ENCODE data around the gene DMD. TPM values are rescaled to one million over a fixed set of nuclear protein-coding genes. Genes with fewer than 3 reads are reported as not detected.

Gene DMD
- total and polyA plus RNA-seq, 4 experiments from 2014 or later = 0.18 to 0.55 (median 0.19) TPM; not detected in 1

GRCh38 chrX:32804034-32804433 lies 407.3 kb downstream of the DMD start:
- no peaks in the 10 kb centered on the region for H3K4me1 Mint-ChIP-seq
- Histone ChIP-seq H3K4me3 (ENCODE audit: low read length in 2 of 2) (no peak overlapping the region), H3K4me1 (ENCODE audit: insufficient read depth, low read length) (no peaks in the 10 kb centered on the region), H3K27me3 (ENCODE audit: insufficient read depth, low read length) (no peaks in the 10 kb centered on the region), H3K36me3 (ENCODE audit: insufficient read depth, low read length) (no peaks in the 10 kb centered on the region), H3K9me3 (ENCODE audit: control insufficient read depth in 1 of 2, low read length in 2 of 2) (no peaks in the 10 kb centered on the region), H3K27ac (ENCODE audit: low read depth, low read length) (no peak overlapping the region)
- ChIA-PET POLR2A (ENCODE audit: partially characterized antibody) (no interaction called here), CTCF (ENCODE audit: partially characterized antibody) (no interaction called here)
- H3K27me3 Mint-ChIP-seq = no peaks in the 10 kb centered on the region
- H3K9me3 Mint-ChIP-seq = peaks cover 0 to 5% (median 2%) of the 10 kb centered on the region in 8 donors
- intact Hi-C loops (cut with micrococcal nuclease) = no loop called here
- no peaks in the 10 kb centered on the region for H3K36me3 Mint-ChIP-seq
- DNase-seq = no peak
- H3K4me3 Mint-ChIP-seq = no peak overlapping the region
- no peak overlapping the region for H3K27ac Mint-ChIP-seq

- CTCF ChIA-PET (ENCODE audit: partially characterized antibody) = no interaction called here
- no peak overlapping the region for H3K4me3 ChIP-seq (ENCODE audit: low read length in 2 of 2)
- no peaks in the 10 kb centered on the region for H3K36me3 ChIP-seq (ENCODE audit: insufficient read depth, low read length)
- H3K9me3 ChIP-seq (ENCODE audit: control insufficient read depth in 1 of 2, low read length in 2 of 2) = no peaks in the 10 kb centered on the region
- Mint-ChIP-seq H3K36me3 (no peaks in the 10 kb centered on the region), H3K4me1 (no peaks in the 10 kb centered on the region), H3K27ac (no peak overlapping the region), H3K4me3 (no peak overlapping the region), H3K27me3 (no peaks in the 10 kb centered on the region), H3K9me3 (peaks cover 0 to 8% (median 3%) of the 10 kb centered on the region in 8 donors)
- intact Hi-C loops (cut with micrococcal nuclease) = no loop called here
- H3K27me3 ChIP-seq (ENCODE audit: insufficient read depth, low read length) = no peaks in the 10 kb centered on the region
- no peak for DNase-seq
- H3K4me1 ChIP-seq (ENCODE audit: insufficient read depth, low read length) = no peaks in the 10 kb centered on the region
- POLR2A ChIA-PET (ENCODE audit: partially characterized antibody) = no interaction called here
- H3K27ac ChIP-seq (ENCODE audit: low read depth, low read length) = no peak overlapping the region
Observed at GRCh38 chrX:32798990-32799389, 412.4 kb downstream of the DMD start.

GRCh38 chrX:32788936-32789335 lies 422.4 kb downstream of the DMD start:
- no peak overlapping the region for H3K27ac Mint-ChIP-seq
- H3K36me3 Mint-ChIP-seq = no peaks in the 10 kb centered on the region
- POLR2A ChIA-PET (ENCODE audit: partially characterized antibody) = no interaction called here
- intact Hi-C loops (cut with micrococcal nuclease) = no loop called here
- no peaks in the 10 kb centered on the region for H3K27me3 ChIP-seq (ENCODE audit: insufficient read depth, low read length)
- H3K9me3 ChIP-seq (ENCODE audit: control insufficient read depth in 1 of 2, low read length in 2 of 2) = no peaks in the 10 kb centered on the region
- no peak overlapping the region for H3K4me3 Mint-ChIP-seq
- H3K4me1 Mint-ChIP-seq = no peaks in the 10 kb centered on the region
- H3K27ac ChIP-seq (ENCODE audit: low read depth, low read length) = no peak overlapping the region
- no peaks in the 10 kb centered on the region for H3K27me3 Mint-ChIP-seq
- CTCF ChIA-PET (ENCODE audit: partially characterized antibody) = no interaction called here
- DNase-seq = no peak
- H3K4me1 ChIP-seq (ENCODE audit: insufficient read depth, low read length) = no peaks in the 10 kb centered on the region
- H3K4me3 ChIP-seq (ENCODE audit: low read length in 2 of 2) = no peak overlapping the region
- H3K36me3 ChIP-seq (ENCODE audit: insufficient read depth, low read length) = no peaks in the 10 kb centered on the region
- H3K9me3 Mint-ChIP-seq = peaks cover 0 to 6% (median 0%) of the 10 kb centered on the region in 8 donors

GRCh38 chrX:32780109-32780508 lies 431.2 kb downstream of the DMD start:
- Histone ChIP-seq H3K9me3 (ENCODE audit: control insufficient read depth in 1 of 2, low read length in 2 of 2) (no peaks in the 10 kb centered on the region), H3K36me3 (ENCODE audit: insufficient read depth, low read length) (no peaks in the 10 kb centered on the region), H3K27me3 (ENCODE audit: insufficient read depth, low read length) (no peaks in the 10 kb centered on the region), H3K4me1 (ENCODE audit: insufficient read depth, low read length) (no peaks in the 10 kb centered on the region), H3K4me3 (ENCODE audit: low read length in 2 of 2) (no peak overlapping the region), H3K27ac (ENCODE audit: low read depth, low read length) (no peak overlapping the region)
- POLR2A ChIA-PET (ENCODE audit: partially characterized antibody) = no interaction called here
- no peak for DNase-seq
- CTCF ChIA-PET (ENCODE audit: partially characterized antibody) = no interaction called here
- peaks cover 0 to 7% (median 0%) of the 10 kb centered on the region in 8 donors for H3K9me3 Mint-ChIP-seq
- no peaks in the 10 kb centered on the region for H3K4me1 Mint-ChIP-seq
- no peak overlapping the region for H3K27ac Mint-ChIP-seq
- no peaks in the 10 kb centered on the region for H3K27me3 Mint-ChIP-seq
- H3K36me3 Mint-ChIP-seq = no peaks in the 10 kb centered on the region
- no peak overlapping the region for H3K4me3 Mint-ChIP-seq
- intact Hi-C loops (cut with micrococcal nuclease) = no loop called here

GRCh38 chrX:32778965-32779364 lies 432.4 kb downstream of the DMD start:
- H3K27me3 Mint-ChIP-seq = no peaks in the 10 kb centered on the region
- ChIA-PET CTCF (ENCODE audit: partially characterized antibody) (interaction anchor here (0.7 kb wide), 1 partner anchor 10 kb away, joined by 3 read pairs; no protein-coding TSS in a partner anchor), POLR2A (ENCODE audit: partially characterized antibody) (no interaction called here)
- no peaks in the 10 kb centered on the region for H3K4me1 ChIP-seq (ENCODE audit: insufficient read depth, low read length)
- no peaks in the 10 kb centered on the region for H3K4me1 Mint-ChIP-seq
- no peak overlapping the region for H3K27ac ChIP-seq (ENCODE audit: low read depth, low read length)
- no peak overlapping the region for H3K4me3 Mint-ChIP-seq
- no peak overlapping the region for H3K4me3 ChIP-seq (ENCODE audit: low read length in 2 of 2)
- no peak for DNase-seq
- H3K36me3 Mint-ChIP-seq = no peaks in the 10 kb centered on the region
- no peaks in the 10 kb centered on the region for H3K36me3 ChIP-seq (ENCODE audit: insufficient read depth, low read length)
- H3K9me3 ChIP-seq (ENCODE audit: control insufficient read depth in 1 of 2, low read length in 2 of 2) = no peaks in the 10 kb centered on the region
- H3K27ac Mint-ChIP-seq = no peak overlapping the region
- no peaks in the 10 kb centered on the region for H3K27me3 ChIP-seq (ENCODE audit: insufficient read depth, low read length)
- H3K9me3 Mint-ChIP-seq = peaks cover 0 to 7% (median 0%) of the 10 kb centered on the region in 8 donors
- intact Hi-C loops (cut with micrococcal nuclease) = no loop called here

- H3K36me3 Mint-ChIP-seq = no peaks in the 10 kb centered on the region
- H3K27ac Mint-ChIP-seq = no peak overlapping the region
- DNase-seq = no peak
- no peak overlapping the region for H3K4me3 Mint-ChIP-seq
- intact Hi-C loops (cut with micrococcal nuclease) = no loop called here
- no peaks in the 10 kb centered on the region for H3K4me1 Mint-ChIP-seq
- POLR2A ChIA-PET (ENCODE audit: partially characterized antibody) = no interaction called here
- Histone ChIP-seq H3K4me3 (ENCODE audit: low read length in 2 of 2) (no peak overlapping the region), H3K4me1 (ENCODE audit: insufficient read depth, low read length) (no peaks in the 10 kb centered on the region), H3K9me3 (ENCODE audit: control insufficient read depth in 1 of 2, low read length in 2 of 2) (no peaks in the 10 kb centered on the region), H3K27ac (ENCODE audit: low read depth, low read length) (no peak overlapping the region), H3K36me3 (ENCODE audit: insufficient read depth, low read length) (no peaks in the 10 kb centered on the region), H3K27me3 (ENCODE audit: insufficient read depth, low read length) (no peaks in the 10 kb centered on the region)
- CTCF ChIA-PET (ENCODE audit: partially characterized antibody) = no interaction called here
- H3K27me3 Mint-ChIP-seq = no peaks in the 10 kb centered on the region
- peaks cover 0 to 6% (median 0%) of the 10 kb centered on the region in 8 donors for H3K9me3 Mint-ChIP-seq
Observed at GRCh38 chrX:32774966-32775365, 436.4 kb downstream of the DMD start.

- no peaks in the 10 kb centered on the region for H3K27me3 ChIP-seq (ENCODE audit: insufficient read depth, low read length)
- intact Hi-C loops (cut with micrococcal nuclease) = no loop called here
- Mint-ChIP-seq H3K4me1 (no peaks in the 10 kb centered on the region), H3K4me3 (no peak overlapping the region), H3K27me3 (no peaks in the 10 kb centered on the region), H3K36me3 (no peaks in the 10 kb centered on the region), H3K27ac (no peak overlapping the region), H3K9me3 (peaks cover 0 to 6% (median 4%) of the 10 kb centered on the region in 8 donors)
- no peaks in the 10 kb centered on the region for H3K36me3 ChIP-seq (ENCODE audit: insufficient read depth, low read length)
- H3K9me3 ChIP-seq (ENCODE audit: control insufficient read depth in 1 of 2, low read length in 2 of 2) = no peaks in the 10 kb centered on the region
- ChIA-PET CTCF (ENCODE audit: partially characterized antibody) (no interaction called here), POLR2A (ENCODE audit: partially characterized antibody) (no interaction called here)
- no peak overlapping the region for H3K4me3 ChIP-seq (ENCODE audit: low read length in 2 of 2)
- no peaks in the 10 kb centered on the region for H3K4me1 ChIP-seq (ENCODE audit: insufficient read depth, low read length)
- H3K27ac ChIP-seq (ENCODE audit: low read depth, low read length) = no peak overlapping the region
- no peak for DNase-seq
Observed at GRCh38 chrX:32749070-32749469, 462.3 kb downstream of the DMD start.

- Histone ChIP-seq H3K27ac (ENCODE audit: low read depth, low read length) (no peak overlapping the region), H3K9me3 (ENCODE audit: control insufficient read depth in 1 of 2, low read length in 2 of 2) (no peaks in the 10 kb centered on the region), H3K27me3 (ENCODE audit: insufficient read depth, low read length) (no peaks in the 10 kb centered on the region), H3K4me1 (ENCODE audit: insufficient read depth, low read length) (no peaks in the 10 kb centered on the region), H3K36me3 (ENCODE audit: insufficient read depth, low read length) (no peaks in the 10 kb centered on the region), H3K4me3 (ENCODE audit: low read length in 2 of 2) (no peak overlapping the region)
- Mint-ChIP-seq H3K27ac (no peak overlapping the region), H3K4me1 (no peaks in the 10 kb centered on the region), H3K9me3 (peaks cover 0 to 5% (median under 1%) of the 10 kb centered on the region in 8 donors), H3K4me3 (no peak overlapping the region), H3K36me3 (no peaks in the 10 kb centered on the region), H3K27me3 (no peaks in the 10 kb centered on the region)
- POLR2A ChIA-PET (ENCODE audit: partially characterized antibody) = no interaction called here
- intact Hi-C loops (cut with micrococcal nuclease) = no loop called here
- no peak for DNase-seq
- CTCF ChIA-PET (ENCODE audit: partially characterized antibody) = no interaction called here
Observed at GRCh38 chrX:32745323-32745722, 466.0 kb downstream of the DMD start.
